Mucosa of descending colon (tissue), 3 donors: Measurements from ENCODE around the gene TTC34. TPM values are rescaled to one million over a fixed set of nuclear protein-coding genes. Genes with fewer than 3 reads are reported as not detected.
A peak's percentile ranks its signal among the peaks of the same experiment; 100 is the strongest.

Experiments used
- ATAC-seq: fragments of 200-7000 bp; cut with Tn5 transposase; one replicate; pipeline ENCODE4 v1.9.1; 2020; ENCODE audit warnings: mild to moderate bottlenecking, moderate library complexity
- DNase-seq, 3 donors: peaks; one replicate each; pipeline ENCODE4 v3.0.0-alpha.2; 2020
- H3K36me3 ChIP-seq: fragments of 200-600 bp; one replicate; pipeline ENCODE4 v1.8.0; 2021; ENCODE audit warnings: low read depth, mild to moderate bottlenecking
- H3K4me1 ChIP-seq: fragments of 200-600 bp; one replicate; pipeline ENCODE4 v1.8.0; 2021; ENCODE audit warnings: low read depth, mild to moderate bottlenecking
- H3K4me3 ChIP-seq: fragments of 200-600 bp; one replicate; pipeline ENCODE4 v1.8.0; 2021; ENCODE audit warnings: mild to moderate bottlenecking
- H3K9me3 ChIP-seq: fragments of 200-600 bp; one replicate; pipeline ENCODE4 v1.8.0; 2021; ENCODE audit warnings: mild to moderate bottlenecking
- intact Hi-C, 2 donors: fragments of 100-400 bp; cut with DNase I in 1 of 2; cut with micrococcal nuclease in 1 of 2; formaldehyde crosslinking; loops; one replicate each; pipeline versions ENCODE4 v1.11.0 to v1.11.1; 2022; cut with DNase I, micrococcal nuclease
- long read RNA-seq, 2 donors: library from polyadenylated mRNA; unstranded; transcript quantifications; one replicate each; pipeline ENCODE4 v2.0.0, GENCODE V29; 2019 to 2021
- total RNA-seq, 3 donors: library from RNA; stranded (reverse); fragmentation: NEBNext Ultra II Directional in 2 of 3; extraction: Animal tissue kit (Norgen Biotek cat#: 25700) in 2 of 3; gene quantifications; one replicate each; pipeline versions ENCODE4 v1.2.1 to v1.2.4, GENCODE V29; 2021 to 2023
- TF ChIP-seq, protein P1 (sequence below): fragments of 200-600 bp; IDR thresholded peaks from one replicate; pipeline ENCODE4 v1.8.0; 2022; ENCODE audit warnings: antibody characterized with exemption, mild to moderate bottlenecking
- donor health status: DM: no; HTN: no; CAD: no; lungs with moderate emphysema.
- donor health status: DM: no; HTN: no; CAD: no.
- donor health status: DM: no; HTN: yes; CAD: no.

TTC34 gene, protein sequence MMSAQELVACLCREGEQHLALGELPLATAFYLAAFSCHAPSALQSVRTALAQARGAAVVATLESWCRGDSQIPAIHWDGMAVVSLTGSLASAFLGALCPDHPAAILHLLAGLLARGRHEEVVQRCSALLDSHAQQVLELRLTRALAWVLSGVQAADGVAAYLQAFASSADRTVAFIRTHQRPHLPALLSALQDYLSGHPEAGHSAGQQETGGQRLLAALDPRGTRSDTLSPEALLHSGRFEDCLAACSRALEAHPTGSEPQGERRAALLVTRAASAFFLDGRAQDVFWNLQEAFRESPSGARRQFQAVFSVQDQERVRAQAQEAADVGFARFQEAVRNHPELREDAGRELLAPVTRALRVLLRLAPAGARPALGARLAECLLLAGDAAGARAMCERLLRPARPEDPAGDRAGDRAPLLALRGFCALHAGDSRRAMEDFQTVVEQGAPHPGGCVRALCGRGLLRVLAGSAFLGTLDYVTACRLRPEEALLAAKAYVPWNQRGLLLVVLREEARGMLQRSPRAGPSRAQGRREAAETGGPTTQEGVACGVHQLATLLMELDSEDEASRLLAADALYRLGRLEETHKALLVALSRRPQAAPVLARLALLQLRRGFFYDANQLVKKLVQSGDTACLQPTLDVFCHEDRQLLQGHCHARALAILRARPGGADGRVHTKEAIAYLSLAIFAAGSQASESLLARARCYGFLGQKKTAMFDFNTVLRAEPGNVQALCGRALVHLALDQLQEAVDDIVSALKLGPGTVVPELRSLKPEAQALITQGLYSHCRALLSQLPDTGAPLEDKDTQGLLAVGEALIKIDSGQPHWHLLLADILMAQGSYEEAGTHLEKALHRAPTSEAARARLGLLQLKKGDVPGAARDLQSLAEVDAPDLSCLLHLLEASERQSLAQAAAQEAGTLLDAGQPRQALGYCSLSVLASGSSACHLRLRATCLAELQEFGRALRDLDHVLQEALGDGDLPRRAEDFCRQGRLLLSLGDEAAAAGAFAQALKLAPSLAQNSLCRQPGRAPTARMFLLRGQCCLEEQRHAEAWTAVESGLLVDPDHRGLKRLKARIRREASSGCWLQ
- 1 to 10 TPM in 1 of 3 donors, under 1 TPM in 2; 0.43 to 1.1 (median 0.61) TPM for total RNA-seq
- long read RNA-seq, donor 1, result 0 reads
- long read RNA-seq, donor 2, result 0 reads

DNA sequence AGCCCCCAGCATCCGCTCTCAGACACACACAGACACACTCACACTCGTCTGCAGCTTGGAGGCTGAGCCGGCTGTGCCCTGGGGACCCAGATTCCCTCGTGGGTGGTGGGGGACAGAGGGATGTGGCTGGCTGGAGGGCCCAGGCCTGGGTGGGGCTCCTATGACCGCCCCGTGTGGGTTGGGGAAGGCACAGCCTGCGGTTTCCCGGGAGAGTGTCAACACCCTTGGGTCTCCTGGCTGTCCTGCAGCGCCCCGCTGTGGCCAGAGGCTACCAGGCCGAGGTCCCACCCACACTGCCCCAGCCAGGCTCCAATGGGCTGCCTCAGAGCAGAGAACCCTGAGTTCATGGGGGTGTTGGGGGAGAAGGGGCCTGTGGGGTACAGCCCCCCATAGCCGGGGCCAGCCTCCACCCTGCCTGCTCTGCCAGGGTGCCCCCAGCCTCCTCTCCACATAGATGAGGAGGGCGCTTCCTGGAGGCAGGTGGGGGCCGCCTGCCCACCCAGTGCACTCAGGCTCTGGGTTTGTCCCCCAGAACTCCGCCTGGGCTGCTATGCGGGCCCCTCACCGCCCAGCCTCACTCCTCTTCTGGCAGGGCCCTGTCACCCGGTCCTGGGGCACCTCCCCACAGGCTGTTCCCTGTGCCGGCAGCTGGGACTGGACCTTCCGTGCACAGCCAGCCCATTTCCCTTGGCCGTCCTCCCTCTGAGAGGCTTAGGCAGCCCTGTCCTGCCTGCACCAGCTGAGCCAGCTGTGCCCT is at the start of gene TTC34:
TSS of gene TTC34 (minus strand) at position 159 of the 757 bp plus-strand sequence. CDS start 866 bp downstream, outside the sequence.
- H3K36me3 ChIP-seq, result no peaks in the 10 kb centered on the region
- intact Hi-C loops, result no loop called here
- peak; percentile 77 for ATAC-seq
- DNase-seq, result peak; percentile 49 to 57 (median 52)
- no peak within 1 kb of the TSS for H3K4me3 ChIP-seq
- H3K9me3 ChIP-seq, result no peaks in the 10 kb centered on the region
- no peaks in the 10 kb centered on the region for H3K4me1 ChIP-seq
- TF ChIP-seq, protein P1, sequence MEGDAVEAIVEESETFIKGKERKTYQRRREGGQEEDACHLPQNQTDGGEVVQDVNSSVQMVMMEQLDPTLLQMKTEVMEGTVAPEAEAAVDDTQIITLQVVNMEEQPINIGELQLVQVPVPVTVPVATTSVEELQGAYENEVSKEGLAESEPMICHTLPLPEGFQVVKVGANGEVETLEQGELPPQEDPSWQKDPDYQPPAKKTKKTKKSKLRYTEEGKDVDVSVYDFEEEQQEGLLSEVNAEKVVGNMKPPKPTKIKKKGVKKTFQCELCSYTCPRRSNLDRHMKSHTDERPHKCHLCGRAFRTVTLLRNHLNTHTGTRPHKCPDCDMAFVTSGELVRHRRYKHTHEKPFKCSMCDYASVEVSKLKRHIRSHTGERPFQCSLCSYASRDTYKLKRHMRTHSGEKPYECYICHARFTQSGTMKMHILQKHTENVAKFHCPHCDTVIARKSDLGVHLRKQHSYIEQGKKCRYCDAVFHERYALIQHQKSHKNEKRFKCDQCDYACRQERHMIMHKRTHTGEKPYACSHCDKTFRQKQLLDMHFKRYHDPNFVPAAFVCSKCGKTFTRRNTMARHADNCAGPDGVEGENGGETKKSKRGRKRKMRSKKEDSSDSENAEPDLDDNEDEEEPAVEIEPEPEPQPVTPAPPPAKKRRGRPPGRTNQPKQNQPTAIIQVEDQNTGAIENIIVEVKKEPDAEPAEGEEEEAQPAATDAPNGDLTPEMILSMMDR, result no peak

DNA sequence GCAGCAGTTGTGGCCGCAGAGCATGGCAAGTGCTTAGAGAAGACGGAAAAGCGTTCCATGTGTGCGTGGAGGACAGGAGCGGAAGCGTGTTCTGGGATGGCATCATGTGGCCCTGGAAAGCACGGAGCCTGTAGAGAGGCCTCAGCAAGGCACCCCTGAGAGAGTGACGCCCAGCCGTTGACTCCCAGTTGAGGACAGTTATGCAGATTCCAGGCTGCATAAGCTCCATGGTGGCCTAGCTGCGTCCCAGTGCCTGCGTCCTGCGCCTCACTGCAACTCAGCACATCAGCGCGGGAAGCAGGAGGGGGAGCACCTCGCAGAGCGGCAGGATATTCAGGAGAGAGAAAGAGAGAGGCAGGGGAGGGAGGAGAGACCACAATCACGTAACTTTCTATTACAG is 49.0 kb upstream of the TTC34 start:
- TF ChIP-seq, protein P1, result no peak
- Histone ChIP-seq H3K4me3 (no peak overlapping the region), H3K36me3 (no peaks in the 10 kb centered on the region), H3K9me3 (no peaks in the 10 kb centered on the region), H3K4me1 (peaks cover 2% of the 10 kb centered on the region)
- intact Hi-C loops, result no loop called here
- DNase-seq, result peak in 1 of 3 donors; percentile 24
- no peak for ATAC-seq

DNA sequence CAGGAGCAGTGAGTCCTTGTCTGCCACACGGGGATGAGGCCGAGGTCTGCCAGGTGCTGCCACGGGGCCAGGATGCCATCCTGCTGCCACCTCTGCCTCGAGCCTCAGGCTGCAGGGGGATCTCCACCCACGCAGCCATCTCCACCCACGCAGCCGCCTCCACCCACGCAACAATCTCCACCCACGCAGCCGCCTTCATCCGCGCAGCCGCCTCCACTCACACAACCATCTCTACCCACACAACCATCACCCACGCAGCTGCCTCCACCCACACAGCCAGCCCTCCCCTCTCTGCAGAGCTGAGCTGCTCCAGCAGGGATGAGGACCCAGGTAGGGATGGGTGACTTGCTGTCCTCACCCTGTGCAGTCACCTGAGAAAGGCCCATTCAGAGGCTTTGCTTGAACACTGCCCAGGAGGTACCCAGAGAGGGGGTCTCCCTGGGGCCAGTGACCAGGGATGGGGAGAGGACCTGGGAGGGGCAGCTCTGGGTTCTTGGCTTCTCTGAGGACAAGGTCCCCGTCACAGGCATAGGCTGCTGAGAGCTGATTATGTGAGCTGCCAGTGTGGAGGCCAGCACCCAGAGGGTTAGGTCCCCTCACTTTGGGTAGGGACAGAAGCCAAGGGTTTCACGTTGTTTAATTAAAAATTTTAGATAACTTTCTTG is 46.6 kb upstream of the TTC34 start:
- Histone ChIP-seq H3K36me3 (no peaks in the 10 kb centered on the region), H3K4me3 (no peak overlapping the region), H3K9me3 (no peaks in the 10 kb centered on the region), H3K4me1 (peaks cover 2% of the 10 kb centered on the region)
- TF ChIP-seq, protein P1, result no peak
- intact Hi-C loops, result no loop called here
- DNase-seq (peak in 1 of 3 donors; percentile 29), ATAC-seq (peak; percentile 22)

DNA sequence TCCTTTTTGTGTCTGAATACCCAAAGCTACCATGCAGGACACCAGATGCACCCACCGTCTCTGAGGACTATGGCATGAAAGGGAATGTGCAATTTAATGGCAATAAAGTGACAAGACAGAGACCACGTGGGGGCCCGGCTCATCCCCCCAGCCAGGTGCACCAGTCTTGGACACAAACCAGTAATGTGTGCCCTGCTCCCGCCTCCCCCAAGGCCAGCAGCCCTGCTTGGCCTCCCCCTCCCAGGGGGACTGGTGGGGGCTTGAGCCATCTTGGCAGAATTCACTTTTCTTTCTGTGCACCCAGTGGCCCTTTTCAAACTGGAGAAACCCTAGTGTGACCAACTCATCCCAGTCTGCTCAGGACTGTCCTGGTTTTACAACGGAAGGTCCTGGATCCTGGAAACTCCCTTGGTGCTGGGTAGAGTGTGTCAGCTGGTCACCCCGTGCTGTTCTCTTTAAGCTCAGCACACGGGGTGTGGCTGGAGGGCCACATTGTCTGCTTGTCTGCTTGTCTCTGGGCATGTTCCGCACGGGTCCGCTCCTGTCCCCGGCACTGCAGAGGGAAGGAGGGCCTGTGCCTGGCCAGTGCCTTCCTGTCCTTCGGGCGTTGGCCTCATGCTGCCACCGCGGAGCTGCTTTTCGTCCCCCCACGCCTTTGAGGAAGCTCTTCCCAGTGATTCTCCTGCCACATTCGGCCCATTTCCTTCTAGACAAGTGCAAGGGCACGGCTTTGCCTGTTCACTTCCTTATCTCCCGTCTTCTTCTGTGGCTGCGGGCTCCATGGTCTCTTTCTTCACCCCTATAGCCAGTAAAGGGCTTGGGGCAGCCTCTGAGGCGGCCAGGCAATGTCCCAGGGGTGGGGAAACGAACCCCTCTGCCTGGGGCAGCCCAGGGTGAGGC is 45.8 kb upstream of the TTC34 start:
- intact Hi-C loops, result no loop called here
- Histone ChIP-seq H3K36me3 (no peaks in the 10 kb centered on the region), H3K4me3 (no peak overlapping the region), H3K9me3 (no peaks in the 10 kb centered on the region), H3K4me1 (peaks cover 2% of the 10 kb centered on the region)
- ATAC-seq, result peak; percentile 85
- DNase-seq, result peak; percentile 46 to 52 (median 50)
- TF ChIP-seq, protein P1, result no peak
